SK-N-SH (cell line): ENCODE results near the gene FXR2.

Experiments used
- CTCF ChIP-seq: fragments of 200-600 bp; sonication (generic); IDR thresholded peaks from 2 replicates; pipeline ENCODE4 v1.6.1; 2017; ENCODE audit warnings: antibody characterized with exemption, mild to moderate bottlenecking, moderate library complexity
- EP300 ChIP-seq, 2 experiments: IDR thresholded peaks; 2 replicates each; pipeline versions ENCODE4 v1.4.0 to v1.6.1; 2012; ENCODE audit warnings: borderline replicate concordance in 1 of 2, low read depth in 1 of 2, low read length in 1 of 2
- FOXM1 ChIP-seq: IDR thresholded peaks from 2 replicates; pipeline ENCODE4 v1.4.0; 2012; ENCODE audit warnings: low read depth, mild to moderate bottlenecking
- JUND ChIP-seq: IDR thresholded peaks from 2 replicates; pipeline ENCODE4 v1.4.0; 2012
- NRF1 ChIP-seq: IDR thresholded peaks from 2 replicates; pipeline ENCODE4 v1.6.1; 2012; ENCODE audit warnings: low read depth, mild to moderate bottlenecking, low read length
- RAD21 ChIP-seq: IDR thresholded peaks from 2 replicates; pipeline ENCODE4 v1.6.1; 2012; ENCODE audit warnings: mild to moderate bottlenecking, low read length
- REST ChIP-seq: IDR thresholded peaks from 2 replicates; pipeline ENCODE4 v1.6.1; 2012; ENCODE audit warnings: mild to moderate bottlenecking, low read depth, low read length, moderate library complexity
- YY1 ChIP-seq: IDR thresholded peaks from 2 replicates; pipeline ENCODE4 v1.4.0; 2012; ENCODE audit warnings: low read depth, mild to moderate bottlenecking
- ZBTB33 ChIP-seq: IDR thresholded peaks from 2 replicates; pipeline ENCODE4 v1.4.0; 2012; ENCODE audit warnings: low read depth, borderline replicate concordance

- no peak for TF ChIP-seq ZBTB33
- TF ChIP-seq YY1 = no peak
- no peak for TF ChIP-seq REST
- no peak for TF ChIP-seq CTCF
- TF ChIP-seq NRF1 = no peak
- TF ChIP-seq JUND = no peak
- no peak for TF ChIP-seq EP300 (IDR thresholded peaks at IDR 0.05; ENCODE audit: borderline replicate concordance in 1 of 2, low read depth in 1 of 2, low read length in 1 of 2)
- no peak for TF ChIP-seq RAD21
- no peak for TF ChIP-seq FOXM1
Measured at GRCh38 chr17:7562208-7562605, 52.5 kb downstream of the FXR2 start.
